Kidney (tissue), 14 donors: ENCODE data around the gene FGD6. TPM values are rescaled to one million over a fixed set of nuclear protein-coding genes. Genes with fewer than 3 reads are reported as not detected.
A peak's percentile ranks its signal among the peaks of the same experiment; 100 is the strongest.

Source experiments
- DNase-seq, 5 donors: peaks; one replicate each; pipeline ENCODE4 v3.0.0-alpha.2; 2013 to 2020
- FAIRE-seq: peaks from 2 replicates; lab custom pipeline; 2012; peaks lifted over from hg19 to GRCh38; lab: Jason Lieb, UNC
- H3K27ac ChIP-seq, 2 donors: one replicate each; pipeline ENCODE4 v1.7.0; 2013; ENCODE audit warnings: low read depth in 2 of 2, low read length in 2 of 2, inconsistent platforms in 1 of 2
- H3K27me3 ChIP-seq: one replicate; pipeline ENCODE4 v1.7.1; 2013; ENCODE audit warnings: low read length, inconsistent platforms; ENCODE audit not compliant: control insufficient read depth, insufficient read depth
- H3K36me3 ChIP-seq, 3 donors: one replicate each; pipeline versions ENCODE4 v1.7.0 to v1.7.1; 2013; ENCODE audit warnings: low read length in 3 of 3, control low read depth in 1 of 3, inconsistent platforms in 1 of 3; ENCODE audit not compliant: insufficient read depth in 3 of 3, control insufficient read depth in 2 of 3
- H3K4me1 ChIP-seq, 3 donors: one replicate each; pipeline versions ENCODE4 v1.7.0 to v1.7.1; 2013; ENCODE audit warnings: low read length in 3 of 3, inconsistent platforms in 1 of 3, low read depth in 1 of 3; ENCODE audit not compliant: control insufficient read depth in 2 of 3, insufficient read depth in 2 of 3
- H3K4me3 ChIP-seq, 3 donors: one replicate each; pipeline versions ENCODE4 v1.7.0 to v1.8.1; 2013; ENCODE audit warnings: low read length in 3 of 3, control low read depth in 1 of 3, inconsistent platforms in 1 of 3
- H3K9ac ChIP-seq, 3 donors: one replicate each; pipeline versions ENCODE4 v1.7.0 to v1.7.1; 2013; ENCODE audit warnings: low read length in 3 of 3, control low read depth in 1 of 3, inconsistent platforms in 1 of 3
- H3K9me3 ChIP-seq, 3 donors: one replicate each; pipeline versions ENCODE4 v1.7.0 to v1.7.1; 2013; ENCODE audit warnings: low read length in 3 of 3, control low read depth in 1 of 3, inconsistent platforms in 1 of 3; ENCODE audit not compliant: control insufficient read depth in 2 of 3, insufficient read depth in 1 of 3
- CTCF ChIP-seq: IDR thresholded peaks from 3 replicates; pipeline ENCODE4 v1.5.1; 2012; ENCODE audit warnings: mild to moderate bottlenecking, moderate library complexity, borderline replicate concordance; ENCODE audit not compliant: insufficient read depth; ENCODE audit errors: extremely low read depth
- intact Hi-C: fragments of 100-400 bp; cut with DNase I; formaldehyde crosslinking; loops from one replicate; pipeline ENCODE4 v1.11.1; 2022
- polyA plus RNA-seq: library from polyadenylated mRNA; stranded (reverse); fragments of 350-450 nt; fragmentation: Illumina TruSeq; extraction: RNeasy Lipid Tissue Mini Kit (QIAGEN cat#74804); gene quantifications from one replicate; pipeline ENCODE4 v1.2.3, GENCODE V29; 2014; ENCODE audit warnings: low read depth, low replicate concordance; ENCODE audit not compliant: insufficient read depth
- total RNA-seq: library from RNA; stranded (reverse); fragmentation: NEBNext Ultra II Directional; extraction: Animal tissue kit (Norgen Biotek cat#: 25700); gene quantifications from one replicate; pipeline ENCODE4 v1.2.1, GENCODE V29; 2021
- donor health status: control.
- donor health status: control.
- donor health status: control.
- donor health status: control.
- donor health status: control.
- donor health status: DM: yes; HTN: yes; CAD: no.
- donor health status: Normal renal cell carcinoma (clear cell type).

FGD6 gene
- total and polyA plus RNA-seq, 2 donors from 2014 or later = 1.2 to 19.8 TPM

GRCh38 chr12:95177201-95177768 is 40.0 kb downstream of the FGD6 start:
- Histone ChIP-seq H3K27ac (no peak overlapping the region), H3K4me1 (peaks cover 2 to 10% (median 6%) of the 10 kb centered on the region in 3 donors), H3K9ac (no peak overlapping the region), H3K27me3 (no peaks in the 10 kb centered on the region), H3K36me3 (no peaks in the 10 kb centered on the region), H3K4me3 (no peak overlapping the region), H3K9me3 (no peaks in the 10 kb centered on the region)
- DNase-seq = no peak
- no peak for TF ChIP-seq CTCF
- FAIRE-seq = no peak
- intact Hi-C loops = no loop called here

- H3K4me3 ChIP-seq = no peak overlapping the region
- intact Hi-C loops = no loop called here
- peak overlapping the region; percentile 14 to 20 for H3K27ac ChIP-seq
- TF ChIP-seq CTCF = no peak
- DNase-seq (peak; percentile 45 to 84 (median 50)), FAIRE-seq (no peak)
- H3K4me1 ChIP-seq = peaks cover 2 to 10% (median 6%) of the 10 kb centered on the region in 3 donors
- no peaks in the 10 kb centered on the region for H3K36me3 ChIP-seq
- peak overlapping the region in 1 of 3 donors; percentile 43 for H3K9ac ChIP-seq
- no peaks in the 10 kb centered on the region for H3K27me3 ChIP-seq
- no peaks in the 10 kb centered on the region for H3K9me3 ChIP-seq
Measured at GRCh38 chr12:95173392-95174251, 43.6 kb downstream of the FGD6 start.

- Histone ChIP-seq H3K9me3 (no peaks in the 10 kb centered on the region), H3K4me1 (peaks cover 2 to 10% (median 6%) of the 10 kb centered on the region in 3 donors), H3K9ac (no peak overlapping the region), H3K27me3 (no peaks in the 10 kb centered on the region), H3K4me3 (no peak overlapping the region), H3K36me3 (no peaks in the 10 kb centered on the region), H3K27ac (no peak overlapping the region)
- intact Hi-C loops = no loop called here
- no peak for TF ChIP-seq CTCF
- FAIRE-seq (no peak), DNase-seq (peak in 1 of 5 donors; percentile 26)
Measured at GRCh38 chr12:95169368-95169767, 47.9 kb downstream of the FGD6 start.
